GM19328 (cell line): ENCODE results near the gene CD3D.

Experiments
- ATAC-seq: cut with Tn5 transposase; IDR thresholded peaks from one replicate; pipeline ENCODE4 v1.9.1; 2021; ENCODE audit warnings: mild to moderate bottlenecking, moderate library complexity; ENCODE audit not compliant: unreplicated experiment

The CD3D gene

DNA sequence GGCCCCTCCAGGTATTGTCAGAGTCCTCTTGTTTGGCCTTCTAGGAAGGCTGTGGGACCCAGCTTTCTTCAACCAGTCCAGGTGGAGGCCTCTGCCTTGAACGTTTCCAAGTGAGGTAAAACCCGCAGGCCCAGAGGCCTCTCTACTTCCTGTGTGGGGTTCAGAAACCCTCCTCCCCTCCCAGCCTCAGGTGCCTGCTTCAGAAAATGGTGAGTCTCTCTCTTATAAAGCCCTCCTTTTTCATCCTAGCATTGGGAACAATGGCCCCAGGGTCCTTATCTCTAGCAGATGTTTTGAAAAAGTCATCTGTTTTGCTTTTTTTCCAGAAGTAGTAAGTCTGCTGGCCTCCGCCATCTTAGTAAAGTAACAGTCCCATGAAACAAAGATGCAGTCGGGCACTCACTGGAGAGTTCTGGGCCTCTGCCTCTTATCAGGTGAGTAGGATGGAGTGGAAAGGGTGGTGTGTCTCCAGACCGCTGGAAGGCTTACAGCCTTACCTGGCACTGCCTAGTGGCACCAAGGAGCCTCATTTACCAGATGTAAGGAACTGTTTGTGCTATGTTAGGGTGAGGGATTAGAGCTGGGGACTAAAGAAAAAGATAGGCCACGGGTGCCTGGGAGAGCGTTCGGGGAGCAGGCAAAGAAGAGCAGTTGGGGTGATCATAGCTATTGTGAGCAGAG lies 37.8 kb downstream of the CD3D start, which contains the start of gene CD3E:
CD3E (plus strand) TSS at position 163 of the 681 bp plus-strand sequence; CDS start at position 386, 223 bp downstream.
- ATAC-seq = no peak

- ATAC-seq = no peak
Measured at GRCh38 chr11:118304227-118304567, 38.3 kb downstream of the CD3D start.

GRCh38 chr11:118301600-118302195 lies 40.8 kb downstream of the CD3D start:
- ATAC-seq = no peak

GRCh38 chr11:118295815-118296454 lies 46.6 kb downstream of the CD3D start:
- ATAC-seq = no peak

DNA sequence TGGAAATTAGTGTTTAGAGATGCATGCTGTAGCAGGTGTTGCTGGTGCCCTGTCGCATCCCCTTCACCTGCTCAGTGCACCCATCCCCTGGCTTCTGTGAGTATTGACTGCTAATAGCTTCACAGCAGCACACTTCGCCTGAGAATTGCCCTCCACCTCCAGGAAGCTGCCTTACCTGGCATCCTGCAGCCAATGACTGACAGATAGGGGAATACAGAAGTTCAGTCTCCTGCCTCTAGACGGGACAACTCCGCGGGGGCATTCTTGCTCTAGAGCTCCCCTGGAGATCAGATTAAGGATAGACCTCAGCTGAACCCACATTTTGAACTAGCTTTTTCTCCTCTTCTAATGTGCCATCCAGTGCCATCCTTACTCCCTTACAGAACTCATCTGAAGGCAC lies 47.3 kb downstream of the CD3D start:
- ATAC-seq = no peak

- ATAC-seq = no peak
Measured at GRCh38 chr11:118294053-118294452, 48.5 kb downstream of the CD3D start.

DNA sequence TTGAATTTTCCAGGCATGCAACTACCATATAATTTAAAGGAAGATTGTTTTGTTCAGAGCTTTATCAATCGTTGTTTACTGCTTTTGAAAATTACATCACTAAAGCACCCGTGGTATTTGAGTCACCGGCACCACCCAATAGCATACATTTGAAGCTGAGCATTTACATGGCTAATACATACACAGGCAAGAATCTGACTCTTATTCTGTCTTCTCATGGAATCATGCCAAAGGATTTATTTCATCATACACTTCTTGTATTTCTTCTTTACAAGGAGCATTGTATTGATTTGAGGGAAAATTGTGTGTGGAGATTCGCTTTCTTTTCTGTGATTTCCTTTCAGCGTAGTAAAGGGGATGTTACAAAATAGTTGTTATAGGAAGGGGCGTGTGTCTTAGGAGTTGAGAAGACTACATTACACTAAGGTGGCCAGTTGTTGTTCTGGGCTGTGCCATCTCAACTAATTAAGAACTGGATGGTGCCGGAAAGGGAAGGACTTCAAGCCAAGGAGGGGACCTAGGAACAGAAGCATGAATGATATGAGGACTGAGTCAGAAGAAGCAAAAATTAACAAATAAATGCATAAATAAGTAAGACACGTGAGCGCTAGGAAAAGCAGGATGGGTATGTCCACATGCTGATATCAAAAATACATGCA lies 50.9 kb downstream of the CD3D start:
- no peak for ATAC-seq

GRCh38 chr11:118290923-118291322 lies 51.6 kb downstream of the CD3D start:
- ATAC-seq = no peak

- no peak for ATAC-seq
Measured at GRCh38 chr11:118289401-118289800, 53.1 kb downstream of the CD3D start.
